Raji (cell line): ENCODE results near the gene PCDHGA10.

Experiments used
- POLR2A ChIP-seq: IDR thresholded peaks from 2 replicates; pipeline ENCODE4 v1.6.1; 2011; ENCODE audit warnings: low read depth, low read length, control low read depth; ENCODE audit not compliant: insufficient read depth

Gene PCDHGA10

GRCh38 chr5:141441571-141442170 lies 28.9 kb downstream of the PCDHGA10 start:
- no peak for TF ChIP-seq POLR2A

GRCh38 chr5:141465351-141465750 lies 52.6 kb downstream of the PCDHGA10 start:
- no peak for TF ChIP-seq POLR2A
